Esophagus muscularis mucosa (tissue), 3 donors: ENCODE measurements around the gene FCGR2B.

Experiments
- POLR2A ChIP-seq: fragments of 450-650 bp; IDR thresholded peaks from one replicate; pipeline ENCODE4 v1.6.1; 2017; ENCODE audit warnings: antibody characterized with exemption, moderate library complexity, mild to moderate bottlenecking, low read depth
- TF ChIP-seq, protein P1 (sequence below), 3 experiments: fragments of 200-600 bp in 2 of 3; fragments of 450-650 bp in 1 of 3; sonication (generic) in 2 of 3; IDR thresholded peaks; one replicate each; pipeline ENCODE4 v1.5.1; 2017 to 2019; ENCODE audit warnings: antibody characterized with exemption in 3 of 3, mild to moderate bottlenecking in 2 of 3, moderate library complexity in 1 of 3

DNA sequence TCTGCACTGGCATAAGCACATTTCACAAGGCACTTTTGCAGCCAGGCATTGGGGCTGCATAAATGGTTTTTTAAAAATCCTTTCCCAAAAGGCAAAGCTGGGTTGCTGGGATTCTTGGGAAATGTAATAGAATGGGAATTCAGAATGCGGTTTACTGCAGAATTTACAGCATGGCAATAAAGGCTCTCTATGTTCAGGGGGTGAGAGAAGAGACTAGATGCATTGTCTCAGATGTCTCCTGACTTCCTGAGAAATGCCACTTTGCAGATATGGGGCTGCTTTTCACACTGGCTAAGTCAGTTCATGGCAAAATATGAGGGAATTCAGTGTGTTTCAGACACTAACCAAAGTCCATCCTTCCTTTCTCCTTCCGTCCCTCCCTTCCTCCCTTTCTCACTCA lies 13.5 kb downstream of the FCGR2B start:
- TF ChIP-seq, protein P1, sequence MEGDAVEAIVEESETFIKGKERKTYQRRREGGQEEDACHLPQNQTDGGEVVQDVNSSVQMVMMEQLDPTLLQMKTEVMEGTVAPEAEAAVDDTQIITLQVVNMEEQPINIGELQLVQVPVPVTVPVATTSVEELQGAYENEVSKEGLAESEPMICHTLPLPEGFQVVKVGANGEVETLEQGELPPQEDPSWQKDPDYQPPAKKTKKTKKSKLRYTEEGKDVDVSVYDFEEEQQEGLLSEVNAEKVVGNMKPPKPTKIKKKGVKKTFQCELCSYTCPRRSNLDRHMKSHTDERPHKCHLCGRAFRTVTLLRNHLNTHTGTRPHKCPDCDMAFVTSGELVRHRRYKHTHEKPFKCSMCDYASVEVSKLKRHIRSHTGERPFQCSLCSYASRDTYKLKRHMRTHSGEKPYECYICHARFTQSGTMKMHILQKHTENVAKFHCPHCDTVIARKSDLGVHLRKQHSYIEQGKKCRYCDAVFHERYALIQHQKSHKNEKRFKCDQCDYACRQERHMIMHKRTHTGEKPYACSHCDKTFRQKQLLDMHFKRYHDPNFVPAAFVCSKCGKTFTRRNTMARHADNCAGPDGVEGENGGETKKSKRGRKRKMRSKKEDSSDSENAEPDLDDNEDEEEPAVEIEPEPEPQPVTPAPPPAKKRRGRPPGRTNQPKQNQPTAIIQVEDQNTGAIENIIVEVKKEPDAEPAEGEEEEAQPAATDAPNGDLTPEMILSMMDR (IDR thresholded peaks at IDR 0.05) = no peak
- TF ChIP-seq POLR2A = no peak
